AG04449 (cell line): Measurements from ENCODE around the gene STAC2.

ENCODE experiments used
- CTCF ChIA-PET: fragments of 350-600 bp; formaldehyde crosslinking; extraction: SDS; loops from one replicate; lab custom pipeline; 2021; ENCODE audit warnings: antibody characterized with exemption; lab: Yijun Ruan, JAX
- POLR2A ChIA-PET: fragments of 400-600, 350-600 bp; formaldehyde crosslinking; extraction: SDS; loops from one replicate; lab custom pipeline; 2020; ENCODE audit warnings: antibody characterized with exemption, inconsistent platforms; lab: Yijun Ruan, JAX
- DNase-seq: peaks from one replicate; pipeline ENCODE4 v3.0.0-alpha.2; 2010; ENCODE audit warnings: low read depth, low spot score
- H3K4me3 ChIP-seq: 2 replicates; pipeline ENCODE4 v1.5.1; 2011; ENCODE audit warnings: low read depth, mild to moderate bottlenecking, control low read depth, low read length
- CTCF ChIP-seq: IDR thresholded peaks from one replicate; pipeline ENCODE4 v1.5.1; 2011; ENCODE audit warnings: mild to moderate bottlenecking, moderate library complexity, low read length, control low read depth, inconsistent platforms; ENCODE audit not compliant: insufficient read depth; ENCODE audit errors: missing control alignments

STAC2 gene

DNA sequence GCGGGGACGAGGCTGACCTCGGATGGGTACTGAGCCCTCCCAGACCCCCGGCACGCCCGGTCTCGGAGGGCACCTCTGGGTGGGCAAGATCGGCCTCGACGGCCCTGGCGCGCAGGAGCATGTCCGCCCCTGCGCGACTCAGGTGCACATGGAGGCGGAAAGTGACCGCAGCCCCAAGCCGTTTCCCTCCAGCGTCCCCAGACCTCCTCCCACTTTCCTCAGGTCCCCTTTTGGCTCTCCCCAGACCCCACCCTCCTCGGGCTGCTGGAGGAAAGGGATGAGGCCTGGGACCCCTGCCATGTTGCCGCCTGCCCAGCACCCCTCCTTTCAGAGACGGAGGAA lies 15.7 kb downstream of the STAC2 start:
- ChIA-PET CTCF (interaction anchor here (0.8 to 13.8 kb wide), 7 partner anchors 16 to 412 kb away, joined by 3 to 429 read pairs (median 4); no protein-coding TSS in a partner anchor), POLR2A (interaction anchor here (1.7 to 3.3 kb wide), 2 partner anchors 8 to 10 kb away, joined by 6 to 13 read pairs; partner anchors contain the start of gene RPL19)

DNA sequence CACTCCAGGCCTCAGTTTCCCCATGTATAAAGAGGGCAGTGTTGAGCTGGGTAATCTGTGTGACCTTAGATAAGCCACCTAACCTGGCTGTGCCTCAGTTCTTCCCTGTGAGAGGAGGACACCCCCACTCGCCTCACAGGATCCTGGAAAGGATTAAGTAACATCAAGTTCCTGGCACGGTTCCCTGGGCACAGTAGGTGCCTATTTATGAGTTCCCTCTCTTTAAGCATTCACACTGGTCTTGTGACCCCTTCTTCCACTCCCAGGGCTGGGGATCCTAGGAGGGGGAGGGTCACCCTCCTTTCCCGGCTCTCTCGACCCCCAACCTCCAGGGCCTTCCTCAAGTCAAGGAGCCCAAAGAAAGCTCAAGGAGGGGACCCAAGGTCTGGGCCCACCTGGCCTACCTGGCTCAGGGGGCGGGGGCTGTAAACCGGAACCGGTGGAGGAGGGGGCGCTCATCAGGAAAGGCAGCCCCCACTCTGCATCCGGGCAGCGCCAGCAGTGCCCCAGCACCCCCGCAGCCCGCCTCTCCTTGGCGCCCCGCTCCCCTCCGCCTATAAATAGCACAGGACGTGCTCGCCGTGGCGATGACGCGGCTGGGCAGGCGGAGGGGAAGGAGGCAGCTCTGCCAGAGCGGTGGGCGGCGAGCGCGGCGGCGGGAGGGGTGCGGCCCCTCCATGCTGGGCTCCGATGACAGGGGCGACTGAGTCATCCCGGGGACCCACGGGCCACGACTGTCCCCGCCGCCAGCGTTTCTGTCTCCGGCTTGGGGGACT lies 16.2 kb downstream of the STAC2 start:
- POLR2A ChIA-PET, result interaction anchor here (1.7 to 3.3 kb wide), 2 partner anchors 8 to 10 kb away, joined by 6 to 13 read pairs; partner anchors contain the start of gene RPL19

More for the DNA sequence above, 15.7 kb downstream of the STAC2 start:
- peak overlapping the region; percentile 51 for H3K4me3 ChIP-seq
- DNase-seq, result no peak
- TF ChIP-seq CTCF, result no peak

GRCh38 chr17:39208893-39209292 lies 16.9 kb downstream of the STAC2 start:
- ChIA-PET CTCF (interaction anchor here (0.8 to 13.8 kb wide), 10 partner anchors 17 to 413 kb away, joined by 3 to 429 read pairs (median 4); partner anchors contain the start of gene STAC2), POLR2A (interaction anchor here (1.7 to 3.3 kb wide), 2 partner anchors 9 kb away, joined by 6 to 13 read pairs; partner anchors contain the start of gene RPL19)
- no peak overlapping the region for H3K4me3 ChIP-seq
- no peak for TF ChIP-seq CTCF
- no peak for DNase-seq

More for the DNA sequence above, 16.2 kb downstream of the STAC2 start:
- TF ChIP-seq CTCF, result no peak
- H3K4me3 ChIP-seq, result peak overlapping the region; percentile 51
- DNase-seq, result no peak
- CTCF ChIA-PET, result interaction anchor here (0.8 to 13.8 kb wide), 10 partner anchors 15 to 412 kb away, joined by 3 to 429 read pairs (median 4); partner anchors contain the start of gene STAC2

- no peak for DNase-seq
- TF ChIP-seq CTCF, result no peak
- POLR2A ChIA-PET, result interaction anchor here (2.9 to 3.3 kb wide), 2 partner anchors 8 to 36 kb away, joined by 13 to 18 read pairs; partner anchors contain the start of gene RPL19
Measured at GRCh38 chr17:39208136-39208535, 17.6 kb downstream of the STAC2 start.

DNA sequence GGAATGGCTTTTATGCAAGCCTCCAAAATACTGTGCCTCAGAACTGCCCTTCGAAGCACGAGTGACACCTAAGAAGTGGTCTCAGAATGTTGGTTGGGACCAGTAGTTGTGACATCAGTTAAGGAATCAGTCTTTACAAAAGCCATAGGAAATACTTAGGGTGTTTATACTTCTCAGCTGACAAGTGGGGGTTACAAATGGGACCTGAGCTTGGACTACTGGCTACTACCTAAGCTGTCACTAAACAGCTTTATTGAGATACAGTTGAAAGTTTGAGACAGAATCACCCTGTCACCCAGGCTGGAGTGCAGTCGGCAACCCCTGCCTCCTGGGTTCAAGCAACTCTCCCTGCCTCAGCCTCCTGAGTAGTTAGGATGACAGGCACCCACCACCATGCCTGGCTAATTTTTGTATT lies 20.6 kb downstream of the STAC2 start:
- ChIA-PET POLR2A (interaction anchor here (0.7 kb wide), 1 partner anchor 31 kb away, joined by 3 read pairs; no protein-coding TSS in a partner anchor), CTCF (interaction anchor here (1.5 to 13.8 kb wide), 2 partner anchors 10 to 35 kb away, joined by 3 to 429 read pairs; no protein-coding TSS in a partner anchor)
- TF ChIP-seq CTCF, result no peak

More at GRCh38 chr17:39208136-39208535, 17.6 kb downstream of the STAC2 start:
- no peak overlapping the region for H3K4me3 ChIP-seq
- CTCF ChIA-PET, result interaction anchor here (1.1 to 13.8 kb wide), 4 partner anchors 15 to 225 kb away, joined by 3 to 429 read pairs (median 6); no protein-coding TSS in a partner anchor

More for the DNA sequence above, 20.6 kb downstream of the STAC2 start:
- H3K4me3 ChIP-seq, result no peak overlapping the region
- no peak for DNase-seq
